OCI-LY3 (cell line): ENCODE results near the gene DSE.

Experiments
- H2AFZ ChIP-seq: fragments of 200-600, 300-600 bp; shearing (Covaris generic); 2 replicates; pipeline ENCODE4 v1.6.0; 2014; ENCODE audit warnings: antibody characterized with exemption, low read depth, low read length
- H3K27ac ChIP-seq: fragments of 200-600, 300-600 bp; sonication (generic); 2 replicates; pipeline ENCODE4 v1.5.1; 2014; ENCODE audit warnings: mild to moderate bottlenecking, low read length, moderate library complexity, mixed read lengths
- H3K27me3 ChIP-seq: fragments of 200-600, 300-600 bp; sonication (generic); 2 replicates; pipeline ENCODE4 v1.6.1; 2014; ENCODE audit warnings: low read depth, low read length, mixed read lengths
- H3K36me3 ChIP-seq: fragments of 200-600, 300-600 bp; sonication (generic); replicated peaks from 2 replicates; pipeline ENCODE3; 2014; ENCODE audit warnings: low read depth, low read length, mixed read lengths
- H3K4me1 ChIP-seq: fragments of 300-600, 200-600 bp; sonication (generic); 2 replicates; pipeline ENCODE4 v1.6.1; 2014; ENCODE audit warnings: low read length, mixed read lengths
- H3K4me2 ChIP-seq: fragments of 200-600, 300-600 bp; sonication (generic); 2 replicates; pipeline ENCODE4 v1.6.1; 2014; ENCODE audit warnings: low read length, mixed read lengths
- H3K4me3 ChIP-seq: fragments of 300-600, 200-600 bp; sonication (generic); 2 replicates; pipeline ENCODE4 v1.5.1; 2014; ENCODE audit warnings: antibody characterized with exemption, mild to moderate bottlenecking, low read length, moderate library complexity
- H3K79me2 ChIP-seq: fragments of 300-600, 200-600 bp; shearing (Covaris generic); 2 replicates; pipeline ENCODE4 v1.6.1; 2014; ENCODE audit warnings: mild to moderate bottlenecking, low read length, mixed read lengths
- H3K9ac ChIP-seq: fragments of 300-600, 200-600 bp; shearing (Covaris generic); 2 replicates; pipeline ENCODE4 v1.6.0; 2014; ENCODE audit warnings: mild to moderate bottlenecking, low read length, moderate library complexity
- H3K9me3 ChIP-seq: fragments of 200-600, 300-600 bp; shearing (Covaris generic); 2 replicates; pipeline ENCODE4 v1.6.1; 2014; ENCODE audit warnings: low read length, mixed read lengths; ENCODE audit not compliant: insufficient read depth
- H4K20me1 ChIP-seq: fragments of 200-600, 300-600 bp; sonication (generic); 2 replicates; pipeline ENCODE4 v1.6.1; 2016; ENCODE audit warnings: low read length, mixed read lengths; ENCODE audit not compliant: insufficient read depth
- CTCF ChIP-seq: fragments of 200-600, 300-600 bp; sonication (generic); IDR thresholded peaks from 2 replicates; pipeline ENCODE4 v1.5.1; 2014; ENCODE audit warnings: antibody characterized with exemption, low read length, low read depth
- EZH2phosphoT487 ChIP-seq: fragments of 200-600 bp; shearing (Covaris generic); IDR thresholded peaks from 2 replicates; pipeline ENCODE4 v1.6.1; 2018; ENCODE audit warnings: antibody characterized with exemption, mixed run types, low read depth

The DSE gene

GRCh38 chr6:116458264-116458663 lies 87.5 kb downstream of the DSE start:
- Histone ChIP-seq H3K4me2 (no peak overlapping the region), H3K9me3 (no peaks in the 10 kb centered on the region), H3K9ac (no peak overlapping the region), H3K4me3 (no peak overlapping the region), H3K27me3 (no peaks in the 10 kb centered on the region), H4K20me1 (no peaks in the 10 kb centered on the region), H3K27ac (no peak overlapping the region), H2AFZ (no peak overlapping the region), H3K4me1 (no peaks in the 10 kb centered on the region; the same call in 1 of the 2 replicates), H3K36me3 (no peaks in the 10 kb centered on the region), H3K79me2 (no peaks in the 10 kb centered on the region)
- no peak for TF ChIP-seq EZH2phosphoT487
- TF ChIP-seq CTCF, result no peak

- Histone ChIP-seq H3K4me1 (peaks cover 12% of the 10 kb centered on the region), H3K4me2 (no peak overlapping the region), H3K9me3 (no peaks in the 10 kb centered on the region), H3K9ac (no peak overlapping the region), H3K4me3 (no peak overlapping the region), H3K27ac (no peak overlapping the region), H3K27me3 (no peaks in the 10 kb centered on the region), H2AFZ (no peak overlapping the region), H3K36me3 (no peaks in the 10 kb centered on the region), H3K79me2 (no peaks in the 10 kb centered on the region), H4K20me1 (no peaks in the 10 kb centered on the region)
- TF ChIP-seq EZH2phosphoT487 (no peak), CTCF (no peak)
These were observed 89.2 kb downstream of the DSE start for GRCh38 chr6:116459927-116460326.

- Histone ChIP-seq H3K79me2 (no peaks in the 10 kb centered on the region), H3K36me3 (no peaks in the 10 kb centered on the region), H3K27me3 (no peaks in the 10 kb centered on the region), H3K4me3 (no peak within 1 kb of the TSS), H2AFZ (no peak within 1 kb of the TSS), H3K9ac (no peak within 1 kb of the TSS), H3K27ac (no peak within 1 kb of the TSS), H3K4me2 (no peak within 1 kb of the TSS), H3K9me3 (no peaks in the 10 kb centered on the region), H4K20me1 (no peaks in the 10 kb centered on the region), H3K4me1 (peaks cover 25% of the 10 kb centered on the region)
- TF ChIP-seq EZH2phosphoT487, result no peak
- no peak for TF ChIP-seq CTCF
These were observed 90.7 kb downstream of the DSE start, which contains the start of gene CALHM6 for GRCh38 chr6:116461331-116461931. Gene CALHM6, plus strand, starts transcription at chr6:116461375. Its CDS starts 555 bp downstream, at chr6:116461930.

DNA sequence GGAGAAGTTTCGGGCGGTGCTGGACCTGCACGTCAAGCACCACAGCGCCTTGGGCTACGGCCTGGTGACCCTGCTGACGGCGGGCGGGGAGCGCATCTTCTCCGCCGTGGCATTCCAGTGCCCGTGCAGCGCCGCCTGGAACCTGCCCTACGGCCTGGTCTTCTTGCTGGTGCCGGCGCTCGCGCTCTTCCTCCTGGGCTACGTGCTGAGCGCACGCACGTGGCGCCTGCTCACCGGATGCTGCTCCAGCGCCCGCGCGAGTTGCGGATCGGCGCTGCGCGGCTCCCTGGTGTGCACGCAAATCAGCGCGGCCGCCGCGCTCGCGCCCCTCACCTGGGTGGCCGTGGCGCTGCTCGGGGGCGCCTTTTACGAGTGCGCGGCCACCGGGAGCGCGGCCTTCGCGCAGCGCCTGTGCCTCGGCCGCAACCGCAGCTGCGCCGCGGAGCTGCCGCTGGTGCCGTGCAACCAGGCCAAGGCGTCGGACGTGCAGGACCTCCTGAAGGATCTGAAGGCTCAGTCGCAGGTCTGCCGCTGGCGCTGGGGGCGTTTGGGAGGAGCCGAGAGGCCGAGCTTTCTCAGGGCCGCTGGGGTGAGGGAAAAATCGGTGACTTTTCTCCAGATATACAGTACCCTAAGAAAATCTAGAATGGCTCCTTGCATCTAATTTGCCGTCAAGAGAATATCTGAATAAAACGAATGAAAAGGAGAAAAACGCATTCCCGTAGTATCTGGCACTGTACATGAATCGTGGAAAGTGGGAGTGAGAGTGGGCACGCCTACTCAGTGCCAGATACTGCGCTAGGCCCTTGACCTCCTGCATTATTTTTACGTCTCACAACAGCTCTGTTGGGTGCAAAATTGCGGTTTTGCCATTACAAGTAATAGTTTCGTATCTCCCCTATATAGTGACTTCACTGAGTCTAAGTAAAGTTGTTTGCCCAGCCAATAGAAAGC lies 91.5 kb downstream of the DSE start:
- no peak overlapping the region for H3K4me2 ChIP-seq
- H3K9ac ChIP-seq, result no peak overlapping the region

More for the DNA sequence above, 91.5 kb downstream of the DSE start:
- Histone ChIP-seq H3K27me3 (no peaks in the 10 kb centered on the region), H3K79me2 (no peaks in the 10 kb centered on the region), H3K4me1 (peaks cover 25% of the 10 kb centered on the region), H3K27ac (no peak overlapping the region), H3K36me3 (no peaks in the 10 kb centered on the region), H2AFZ (no peak overlapping the region), H3K9me3 (no peaks in the 10 kb centered on the region), H4K20me1 (no peaks in the 10 kb centered on the region), H3K4me3 (no peak overlapping the region)
- TF ChIP-seq EZH2phosphoT487 (no peak), CTCF (no peak)
